GM12891 (cell line): ENCODE measurements around the gene NUDT8.
A peak's percentile ranks its signal among the peaks of the same experiment; 100 is the strongest.

Experiments
- POLR2A ChIP-seq: IDR thresholded peaks from 2 replicates; pipeline ENCODE4 v1.6.1; 2011; ENCODE audit warnings: low read depth, low read length, control low read depth
- POLR2AphosphoS5 ChIP-seq: IDR thresholded peaks from 2 replicates; pipeline ENCODE4 v1.6.1; 2011; ENCODE audit warnings: low read depth, low read length, control low read depth
- SPI1 ChIP-seq: IDR thresholded peaks from 2 replicates; pipeline ENCODE4 v1.6.1; 2011; ENCODE audit warnings: low read depth, low read length, control low read depth
- TAF1 ChIP-seq: IDR thresholded peaks from 2 replicates; pipeline ENCODE4 v1.6.1; 2011; ENCODE audit warnings: low read depth, low read length, control low read depth

- TF ChIP-seq POLR2A (no peak), POLR2AphosphoS5 (no peak), SPI1 (peak; percentile 88), TAF1 (no peak)
Observed at GRCh38 chr11:67648796-67649613, 19.3 kb upstream of the NUDT8 start.
